HepG2 (cell line): ENCODE measurements around the gene CARD8. TPM values are rescaled to one million over a fixed set of nuclear protein-coding genes. Genes with fewer than 3 reads are reported as not detected.
"Not testable (repeated sequence)": the region's sequence is repeated elsewhere in the genome, so short reads cannot be mapped to it uniquely, and the experiment has no call there.

Source experiments
- ATAC-seq: fragments of 200-7000 bp; cut with Tn5 transposase; 3 replicates; pipeline ENCODE4 v1.9.1; 2020; ENCODE audit warnings: mild to moderate bottlenecking, moderate library complexity
- BruUV-seq: library from RNA; stranded (reverse); fragments of 400-500 nt; replicated peaks from 2 replicates; lab custom pipeline; 2021; lab: Mats Ljungman, UMichigan
- CTCF ChIA-PET: fragments of 300-600 bp; formaldehyde crosslinking; extraction: SDS; loops from one replicate; lab custom pipeline; 2021; ENCODE audit warnings: low total read pairs, inconsistent platforms, low intra/inter-chr PET ratio; lab: Yijun Ruan, JAX
- POLR2A ChIA-PET: fragments of 350-600 bp; sonication (Branson Sonifier 250); formaldehyde crosslinking; loops from one replicate; lab custom pipeline; 2020; ENCODE audit warnings: antibody characterized with exemption, inconsistent platforms; lab: Yijun Ruan, JAX
- DNase-seq: peaks from one replicate; pipeline ENCODE4 v3.0.0-alpha.2; 2015; ENCODE audit warnings: low spot score
- FAIRE-seq: peaks from 3 replicates; lab custom pipeline; 2011; peaks lifted over from hg19 to GRCh38; lab: Jason Lieb, UNC
- H2AFZ ChIP-seq: one replicate; pipeline ENCODE4 v1.6.1; 2011; ENCODE audit warnings: low read length, inconsistent platforms
- H3K27ac ChIP-seq: fragments of 300-600 bp; 3 replicates; pipeline ENCODE4 v1.8.0; 2011; ENCODE audit warnings: mixed run types, mild to moderate bottlenecking, mixed read lengths, low read length, inconsistent platforms; ENCODE audit not compliant: insufficient read depth; ENCODE audit errors: extremely low read length
- H3K27me3 ChIP-seq, 2 experiments: fragments of 200-600 bp in 1 of 2; 2 replicates in 1 of 2; 3 replicates in 1 of 2; pipeline versions ENCODE4 v1.6.0 to v1.8.0; 2011; ENCODE audit warnings: low read length in 2 of 2, mild to moderate bottlenecking in 2 of 2, moderate library complexity in 2 of 2, inconsistent platforms in 1 of 2; ENCODE audit not compliant: insufficient read depth in 2 of 2, control insufficient read depth in 1 of 2
- H3K36me3 ChIP-seq, 2 experiments: fragments of 200-600 bp in 1 of 2; replicated peaks in 1 of 2; 2 replicates in 1 of 2; 3 replicates in 1 of 2; pipeline versions ENCODE4 v1.5.1 to v1.8.0; 2011; ENCODE audit warnings: low read length in 2 of 2, inconsistent platforms in 1 of 2; ENCODE audit not compliant: insufficient read depth in 2 of 2, control insufficient read depth in 1 of 2
- H3K4me1 ChIP-seq: 2 replicates; pipeline ENCODE4 v1.5.1; 2012; ENCODE audit warnings: low read length, inconsistent platforms; ENCODE audit not compliant: insufficient read depth
- H3K4me2 ChIP-seq: 2 replicates; pipeline ENCODE4 v1.6.0; 2011; ENCODE audit warnings: low read depth, low read length, inconsistent platforms
- H3K4me3 ChIP-seq, 3 experiments: fragments of 200-600 bp in 1 of 3; sonication (generic), shearing (Covaris generic) in 1 of 3; replicated peaks in 1 of 3; 2 replicates each; pipeline ENCODE4 v1.5.1; 2011 to 2016; ENCODE audit warnings: low read length in 3 of 3, inconsistent platforms in 2 of 3, low read depth in 2 of 3, mild to moderate bottlenecking in 2 of 3, control low read depth in 1 of 3, mixed read lengths in 1 of 3; ENCODE audit not compliant: insufficient read depth in 1 of 3
- H3K79me2 ChIP-seq: one replicate; pipeline ENCODE4 v1.6.1; 2011; ENCODE audit warnings: low read length, inconsistent platforms; ENCODE audit not compliant: insufficient read depth
- H3K9ac ChIP-seq: 2 replicates; pipeline ENCODE4 v1.6.0; 2011; ENCODE audit warnings: mild to moderate bottlenecking, low read depth, low read length, inconsistent platforms; ENCODE audit not compliant: insufficient read depth
- H3K9me3 ChIP-seq: 2 replicates; pipeline ENCODE4 v1.5.1; 2012; ENCODE audit warnings: mild to moderate bottlenecking, low read length
- H4K20me1 ChIP-seq: 2 replicates; pipeline ENCODE4 v1.6.0; 2011; ENCODE audit warnings: inconsistent platforms, mild to moderate bottlenecking, low read length, moderate library complexity; ENCODE audit not compliant: insufficient read depth
- CTCF ChIP-seq: sonication (generic); formaldehyde crosslinking; IDR thresholded peaks from 2 replicates; pipeline ENCODE4 v1.5.0; 2020; ENCODE audit warnings: mild to moderate bottlenecking, missing genetic modification reagents, moderate library complexity
- NR2F6 ChIP-seq, 2 experiments: IDR thresholded peaks; 2 replicates each; pipeline ENCODE4 v1.6.1; 2016; ENCODE audit warnings: antibody characterized with exemption in 1 of 2, mild to moderate bottlenecking in 1 of 2
- RXRA ChIP-seq: sonication (generic); formaldehyde crosslinking; IDR thresholded peaks from 2 replicates; pipeline ENCODE4 v1.5.1; 2020; ENCODE audit warnings: missing genetic modification reagents
- TFE3 ChIP-seq: IDR thresholded peaks from 2 replicates; pipeline ENCODE4 v1.6.1; 2016
- ZMYM4 ChIP-seq: sonication (generic); formaldehyde crosslinking; IDR thresholded peaks from 2 replicates; pipeline ENCODE4 v1.8.1; 2023; ENCODE audit warnings: mild to moderate bottlenecking, missing genetic modification reagents
- ZNF770 ChIP-seq: sonication (generic); formaldehyde crosslinking; IDR thresholded peaks from 2 replicates; pipeline ENCODE4 v1.5.0; 2020; ENCODE audit warnings: mild to moderate bottlenecking, missing genetic modification reagents
- WGBS: methylation state at CpG from one replicate; pipeline ENCODE4 v1.1.6; 2017; ENCODE audit warnings: low lambda C conversion rate; 5-methylcytosine and 5-hydroxymethylcytosine counted together
- in situ Hi-C: cut with HindIII; loops from 2 replicates; pipeline ENCODE4 v1.10.0; 2017; ENCODE audit warnings: low pct_unique_long_range_greater_than_20kb; ENCODE audit not compliant: extremely low pct_ligation_motif_present
- intact Hi-C: fragments of 100-400 bp; cut with micrococcal nuclease; formaldehyde crosslinking; loops from one replicate; pipeline ENCODE4 v1.10.0; 2022; ENCODE audit not compliant: unreplicated experiment
- polyA plus RNA-seq, 8 experiments: library from polyadenylated mRNA; depleted of rRNA in 3 of 8; stranded (reverse) in 7 of 8; unstranded in 1 of 8; fragments of >200 nt; fragmentation: Illumina TruSeq in 4 of 8; extraction: Trizol in 4 of 8; gene quantifications; 2 replicates each; pipeline versions ENCODE4 v1.2.1 to v1.2.3, GENCODE V29; 2011 to 2016; ENCODE audit warnings: low read depth in 4 of 8, missing spikeins in 1 of 8, mixed read lengths in 1 of 8; ENCODE audit not compliant: insufficient read depth in 1 of 8
- total RNA-seq, 5 experiments: library from RNA; depleted of rRNA; stranded (reverse); fragments of >200 nt; fragmentation: Illumina TruSeq; extraction: Trizol; gene quantifications; 2 replicates each; pipeline ENCODE4 v1.2.3, GENCODE V29; 2016; ENCODE audit warnings: low read depth in 1 of 5

The CARD8 gene
- total and polyA plus RNA-seq, 2 of the 13 experiments (the other 11 are each of a cell fraction or from before 2014, with no cell fraction given), result 15.0 to 19.2 TPM

GRCh38 chr19:48269617-48270026, 13.9 kb upstream of the CARD8 start (continued):
- TF ChIP-seq TFE3 (CRISPR knock-in tag) (peak; percentile 33; the same call in 1 of the 2 replicates), ZNF770 (peak; percentile 28; the same call in 1 of the 2 replicates), RXRA (CRISPR knock-in tag) (peak; percentile 52; the same call in 1 of the 2 replicates), NR2F6 (IDR thresholded peaks at IDR 0.05) (peak; percentile 62), NR2F6 (CRISPR knock-in tag; IDR thresholded peaks at IDR 0.05) (0 out of 2 replicates have a peak, but pooled peaks have one; percentile 15), ZMYM4 (CRISPR knock-in tag) (0 out of 2 replicates have a peak, but pooled peaks have one; percentile 21)

- peak; percentile 26; the same call in 1 of the 2 replicates for TF ChIP-seq CTCF
- CTCF ChIA-PET, BruUV-seq, H3K79me2 ChIP-seq, H3K9ac ChIP-seq, H3K4me3 ChIP-seq, H3K36me3 ChIP-seq, H3K4me2 ChIP-seq, H3K27me3 ChIP-seq, DNase-seq, ATAC-seq, intact Hi-C loops, H4K20me1 ChIP-seq, H3K9me3 ChIP-seq, FAIRE-seq, POLR2A ChIA-PET, H3K27ac ChIP-seq, H2AFZ ChIP-seq: not testable (repeated sequence)
- peaks cover 13% of the 10 kb centered on the region for H3K4me1 ChIP-seq
- in situ Hi-C loops, result loop anchor here (25.0 kb wide), 1 partner anchor 303 kb away; no protein-coding TSS in a partner anchor
- 31% methylated on average over 7 of the region's 8 CpGs for WGBS
These were observed 9.6 kb upstream of the CARD8 start for GRCh38 chr19:48265326-48265725.
